AG09319 (cell line): ENCODE results near the gene EVI2A.
"Not testable (repeated sequence)": the region's sequence is repeated elsewhere in the genome, so short reads cannot be mapped to it uniquely, and the experiment has no call there.

Experiments
- DNase-seq: peaks from one replicate; pipeline ENCODE4 v3.0.0-alpha.2; 2010; ENCODE audit warnings: low read depth; ENCODE audit errors: extremely low read depth
- TF ChIP-seq, protein P1 (sequence below): IDR thresholded peaks from 2 replicates; pipeline ENCODE4 v1.5.1; 2011; ENCODE audit warnings: low read depth, mild to moderate bottlenecking, inconsistent platforms, low read length, moderate library complexity

EVI2A gene

DNA sequence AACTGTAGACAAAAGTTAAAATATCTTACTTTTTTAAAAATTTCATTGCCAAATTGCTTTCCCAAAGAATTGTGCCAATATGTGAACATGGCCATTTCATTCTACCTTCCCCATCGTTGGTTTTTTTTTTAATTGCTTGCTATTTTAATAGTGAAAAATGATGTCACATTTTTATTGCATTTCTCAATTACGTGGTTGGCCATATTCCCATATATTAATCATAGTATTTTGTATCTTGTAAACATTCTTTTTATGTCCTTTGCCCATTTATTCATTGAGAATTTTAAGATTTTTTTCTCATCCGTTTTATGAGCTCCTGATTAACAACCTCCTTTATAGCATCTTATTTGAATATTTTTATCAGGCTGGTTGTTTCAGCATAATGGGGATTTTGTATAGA is 31.6 kb downstream of the EVI2A start:
- no peak for DNase-seq
- TF ChIP-seq, protein P1, sequence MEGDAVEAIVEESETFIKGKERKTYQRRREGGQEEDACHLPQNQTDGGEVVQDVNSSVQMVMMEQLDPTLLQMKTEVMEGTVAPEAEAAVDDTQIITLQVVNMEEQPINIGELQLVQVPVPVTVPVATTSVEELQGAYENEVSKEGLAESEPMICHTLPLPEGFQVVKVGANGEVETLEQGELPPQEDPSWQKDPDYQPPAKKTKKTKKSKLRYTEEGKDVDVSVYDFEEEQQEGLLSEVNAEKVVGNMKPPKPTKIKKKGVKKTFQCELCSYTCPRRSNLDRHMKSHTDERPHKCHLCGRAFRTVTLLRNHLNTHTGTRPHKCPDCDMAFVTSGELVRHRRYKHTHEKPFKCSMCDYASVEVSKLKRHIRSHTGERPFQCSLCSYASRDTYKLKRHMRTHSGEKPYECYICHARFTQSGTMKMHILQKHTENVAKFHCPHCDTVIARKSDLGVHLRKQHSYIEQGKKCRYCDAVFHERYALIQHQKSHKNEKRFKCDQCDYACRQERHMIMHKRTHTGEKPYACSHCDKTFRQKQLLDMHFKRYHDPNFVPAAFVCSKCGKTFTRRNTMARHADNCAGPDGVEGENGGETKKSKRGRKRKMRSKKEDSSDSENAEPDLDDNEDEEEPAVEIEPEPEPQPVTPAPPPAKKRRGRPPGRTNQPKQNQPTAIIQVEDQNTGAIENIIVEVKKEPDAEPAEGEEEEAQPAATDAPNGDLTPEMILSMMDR, result no peak

DNA sequence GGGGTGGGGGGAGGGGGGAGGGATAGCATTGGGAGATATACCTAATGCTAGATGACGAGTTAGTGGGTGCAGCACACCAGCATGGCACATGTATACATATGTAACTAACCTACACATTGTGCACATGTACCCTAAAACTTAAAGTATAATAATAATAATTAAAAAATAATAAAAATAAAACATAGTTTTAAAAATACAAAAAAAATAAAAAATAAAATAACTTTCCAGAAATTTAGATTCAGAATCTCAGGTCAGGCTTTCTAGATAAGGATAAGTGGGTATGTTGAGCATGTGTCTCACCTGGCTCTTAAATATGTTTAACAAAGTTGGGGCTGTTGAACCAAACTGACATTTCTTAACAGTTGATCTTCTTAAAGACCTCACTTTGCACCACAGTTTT is 33.5 kb downstream of the EVI2A start:
- DNase-seq, result not testable (repeated sequence)

DNA sequence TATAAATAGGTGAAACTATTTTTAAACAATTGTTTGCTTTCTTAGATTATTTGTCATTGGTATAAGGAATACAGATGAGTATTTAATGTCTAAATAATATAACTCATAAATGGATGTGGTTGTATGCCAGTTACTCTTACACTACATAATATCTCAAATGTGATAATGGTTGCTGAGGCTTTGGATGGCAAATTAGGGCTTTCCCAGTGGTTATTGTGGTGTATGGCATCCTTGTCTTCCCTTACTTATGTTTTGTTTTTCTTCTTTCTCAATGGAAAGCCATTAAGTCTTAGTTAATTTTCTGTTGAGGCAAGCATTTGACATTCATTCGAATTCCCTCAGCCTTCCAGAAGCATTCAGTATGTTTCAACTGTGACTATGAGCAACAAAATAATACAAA is 34.8 kb downstream of the EVI2A start:
- TF ChIP-seq, protein P1, result no peak
- DNase-seq, result no peak

DNA sequence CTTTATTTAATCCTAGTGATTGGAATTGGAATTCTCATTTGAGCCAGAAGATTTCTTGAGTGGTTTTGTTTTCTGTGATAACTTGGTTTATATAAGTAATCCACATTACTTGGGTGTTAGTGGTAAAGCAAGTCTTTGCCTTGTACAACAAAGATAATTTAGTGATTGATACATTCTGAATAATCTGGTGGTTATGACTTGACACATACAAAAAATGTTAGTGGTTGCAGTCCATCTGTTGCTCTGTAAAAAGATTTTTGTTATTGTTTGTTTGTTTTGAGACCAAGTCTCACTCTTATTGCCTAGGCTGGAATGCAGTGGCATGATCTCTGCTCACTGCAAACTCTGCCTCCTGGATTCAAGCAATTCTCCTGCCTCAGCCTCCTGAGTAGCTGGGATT is 37.6 kb downstream of the EVI2A start:
- no peak for DNase-seq
- TF ChIP-seq, protein P1, result no peak

DNA sequence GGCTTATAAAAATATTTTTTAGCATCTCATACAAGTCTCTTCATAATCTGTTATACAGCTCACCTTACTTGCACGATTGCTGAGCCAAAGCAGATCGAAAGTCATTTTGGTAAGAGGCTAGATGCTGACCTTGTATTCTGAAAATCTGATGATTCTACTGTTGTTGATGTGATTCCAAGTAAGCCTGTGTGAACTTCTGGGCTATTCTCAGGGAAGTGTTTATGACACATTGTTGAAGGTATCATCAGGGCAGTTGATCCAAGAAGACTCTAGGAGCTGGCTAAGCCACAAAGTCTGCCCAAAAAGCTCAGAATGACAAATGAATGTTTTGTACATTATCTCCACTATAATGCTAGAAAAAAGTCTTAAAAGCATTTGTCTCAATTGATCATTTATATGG is 40.4 kb downstream of the EVI2A start:
- DNase-seq, result no peak
- TF ChIP-seq, protein P1, result no peak

DNA sequence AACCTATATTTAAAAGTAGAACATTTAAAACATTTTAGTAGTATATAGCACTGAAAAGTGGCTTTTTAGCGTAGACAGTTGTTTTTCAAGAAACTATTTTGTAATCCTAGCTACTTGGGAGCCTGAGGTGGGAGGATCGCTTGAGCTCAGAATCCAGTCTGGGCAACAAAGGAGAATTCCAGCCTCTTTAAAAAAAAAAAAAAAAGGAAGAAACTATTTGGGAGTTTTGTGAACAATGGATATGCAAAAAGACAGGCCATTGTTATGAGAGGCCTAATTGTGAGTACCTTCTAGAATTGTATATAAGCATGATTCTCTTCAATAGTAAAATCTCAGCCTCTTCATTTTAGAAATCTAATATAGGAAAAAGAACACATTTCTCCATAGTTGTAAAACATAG is 42.0 kb downstream of the EVI2A start:
- no peak for DNase-seq
- TF ChIP-seq, protein P1, result no peak

DNA sequence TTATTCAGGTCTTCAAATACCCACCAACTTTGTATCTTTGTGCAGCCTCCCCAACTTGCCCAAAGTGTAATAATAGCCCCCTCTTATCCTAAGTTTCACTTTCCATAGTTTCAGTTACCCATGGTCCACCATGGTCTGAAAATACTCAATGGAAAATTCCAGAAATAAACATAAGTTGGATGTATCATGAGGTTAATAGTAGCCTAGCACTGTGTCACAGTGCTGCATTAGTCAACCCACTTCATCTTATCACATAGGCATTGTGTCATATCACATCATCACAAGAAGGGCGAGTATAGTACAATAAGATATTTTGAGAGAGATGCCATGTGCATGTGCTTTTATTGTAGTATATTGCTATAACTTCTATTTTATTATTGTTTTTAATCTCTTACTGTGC is 46.3 kb downstream of the EVI2A start:
- TF ChIP-seq, protein P1, result no peak
- no peak for DNase-seq

DNA sequence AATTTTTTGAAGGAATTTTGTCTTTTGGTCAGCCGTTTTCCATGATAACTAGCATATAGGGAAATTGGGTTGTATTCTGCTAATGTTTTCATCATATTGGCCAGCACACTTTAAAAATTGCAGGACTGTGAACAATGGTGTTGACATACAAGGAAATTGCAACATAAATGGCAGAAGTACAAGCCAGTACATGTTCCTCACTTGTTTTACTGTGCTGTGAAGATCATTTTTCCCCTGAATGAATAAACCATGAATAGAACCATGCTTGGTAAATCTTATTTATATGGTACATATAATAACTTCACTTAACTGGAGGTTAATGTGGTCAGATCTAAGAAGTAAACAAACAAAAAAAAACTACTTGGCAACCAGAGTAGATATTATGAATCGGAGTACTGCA is 47.2 kb downstream of the EVI2A start:
- DNase-seq, result peak; percentile 29
- TF ChIP-seq, protein P1, result no peak
